RWPE2 (cell line): ENCODE results near the gene GMPPA.
A peak's percentile ranks its signal among the peaks of the same experiment; 100 is the strongest.

Experiments used
- ATAC-seq: fragments of 200-7000 bp; cut with Tn5 transposase; 3 replicates; pipeline ENCODE4 v1.9.1; 2021; ENCODE audit warnings: low read depth
- DNase-seq: peaks from one replicate; pipeline ENCODE4 v3.0.0-alpha.2; 2020; ENCODE audit warnings: low spot score
- H3K27ac ChIP-seq: fragments of 450-650 bp; 2 replicates; pipeline ENCODE4 v1.5.1; 2017; ENCODE audit warnings: mild to moderate bottlenecking; ENCODE audit not compliant: poor library complexity, severe bottlenecking
- H3K27me3 ChIP-seq: fragments of 250-450 bp; sonication (Bioruptor Pico); 2 replicates; pipeline ENCODE4 v1.5.1; 2021; ENCODE audit warnings: mild to moderate bottlenecking, moderate library complexity; ENCODE audit not compliant: insufficient read depth, poor library complexity, severe bottlenecking
- H3K36me3 ChIP-seq: fragments of 250-450 bp; sonication (Bioruptor Pico); 2 replicates; pipeline ENCODE4 v1.5.1; 2020; ENCODE audit warnings: low read depth, mild to moderate bottlenecking, moderate library complexity
- H3K4me1 ChIP-seq: fragments of 250-450 bp; sonication (Bioruptor Pico); 2 replicates; pipeline ENCODE4 v1.5.1; 2021; ENCODE audit warnings: mild to moderate bottlenecking, moderate library complexity; ENCODE audit not compliant: insufficient read depth, poor library complexity, severe bottlenecking
- H3K4me3 ChIP-seq: fragments of 250-450 bp; sonication (Bioruptor Pico); 2 replicates; pipeline ENCODE4 v1.5.1; 2021; ENCODE audit warnings: mild to moderate bottlenecking, moderate library complexity; ENCODE audit not compliant: severe bottlenecking
- H3K9me3 ChIP-seq: fragments of 250-450 bp; sonication (Bioruptor Pico); 2 replicates; pipeline ENCODE4 v1.5.1; 2021; ENCODE audit warnings: mild to moderate bottlenecking, moderate library complexity; ENCODE audit not compliant: severe bottlenecking
- TF ChIP-seq, protein P1 (sequence below): fragments of 450-650 bp; IDR thresholded peaks from one replicate; pipeline ENCODE4 v1.5.1; 2017; ENCODE audit warnings: mild to moderate bottlenecking, moderate library complexity; ENCODE audit not compliant: poor library complexity, severe bottlenecking

GMPPA gene

DNA sequence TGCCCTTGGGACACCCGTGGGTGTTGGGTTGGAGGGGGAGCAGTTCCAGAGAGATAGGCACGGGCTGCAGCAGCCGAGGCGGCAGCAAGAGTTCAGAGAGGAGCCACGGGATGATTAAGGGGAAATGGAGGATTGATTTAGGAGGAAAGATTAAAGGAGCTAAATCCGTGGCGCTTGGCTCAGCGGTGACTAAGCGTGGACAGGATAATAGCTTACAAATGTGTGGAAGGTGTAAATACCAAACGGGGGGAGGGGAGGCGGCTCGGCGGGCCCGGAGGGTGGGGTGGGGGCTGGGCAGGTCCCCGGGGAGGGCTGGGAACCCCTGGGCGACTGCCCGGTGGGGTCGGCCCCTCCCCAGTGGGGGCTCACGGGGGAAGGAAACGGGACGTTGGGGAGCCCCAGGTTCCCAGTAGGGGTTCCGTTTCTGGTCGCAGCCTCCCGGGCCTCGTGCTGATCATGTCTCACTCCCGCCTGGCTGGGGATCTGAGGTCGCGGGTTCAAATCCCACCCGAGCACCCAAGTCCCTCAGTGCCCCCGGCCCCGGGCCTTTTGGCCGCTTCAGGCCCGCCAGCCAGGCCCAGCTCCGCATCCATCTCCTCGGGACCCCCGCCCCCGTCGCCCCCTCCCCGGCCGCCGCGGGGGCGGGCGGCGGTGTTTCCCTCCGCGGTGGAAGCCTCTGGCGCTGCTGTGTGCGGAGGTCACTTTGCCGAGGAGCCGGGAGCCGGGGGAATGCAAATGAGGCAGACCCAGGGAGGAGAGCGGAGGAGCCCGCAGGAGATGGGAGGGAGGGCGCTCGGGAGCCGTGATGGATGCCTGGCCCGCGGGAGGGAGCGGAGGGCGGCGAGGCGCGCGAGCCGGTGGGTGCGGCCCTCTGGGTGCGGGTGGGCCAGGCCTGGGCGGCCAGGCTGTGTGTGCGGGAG, 23.7 kb downstream of the GMPPA start:
- Histone ChIP-seq H3K4me1 (peaks cover 4% of the 10 kb centered on the region), H3K27ac (no peak overlapping the region), H3K36me3 (no peaks in the 10 kb centered on the region), H3K9me3 (no peaks in the 10 kb centered on the region), H3K27me3 (peaks cover 2% of the 10 kb centered on the region), H3K4me3 (no peak overlapping the region)
- no peak for DNase-seq
- TF ChIP-seq, protein P1, sequence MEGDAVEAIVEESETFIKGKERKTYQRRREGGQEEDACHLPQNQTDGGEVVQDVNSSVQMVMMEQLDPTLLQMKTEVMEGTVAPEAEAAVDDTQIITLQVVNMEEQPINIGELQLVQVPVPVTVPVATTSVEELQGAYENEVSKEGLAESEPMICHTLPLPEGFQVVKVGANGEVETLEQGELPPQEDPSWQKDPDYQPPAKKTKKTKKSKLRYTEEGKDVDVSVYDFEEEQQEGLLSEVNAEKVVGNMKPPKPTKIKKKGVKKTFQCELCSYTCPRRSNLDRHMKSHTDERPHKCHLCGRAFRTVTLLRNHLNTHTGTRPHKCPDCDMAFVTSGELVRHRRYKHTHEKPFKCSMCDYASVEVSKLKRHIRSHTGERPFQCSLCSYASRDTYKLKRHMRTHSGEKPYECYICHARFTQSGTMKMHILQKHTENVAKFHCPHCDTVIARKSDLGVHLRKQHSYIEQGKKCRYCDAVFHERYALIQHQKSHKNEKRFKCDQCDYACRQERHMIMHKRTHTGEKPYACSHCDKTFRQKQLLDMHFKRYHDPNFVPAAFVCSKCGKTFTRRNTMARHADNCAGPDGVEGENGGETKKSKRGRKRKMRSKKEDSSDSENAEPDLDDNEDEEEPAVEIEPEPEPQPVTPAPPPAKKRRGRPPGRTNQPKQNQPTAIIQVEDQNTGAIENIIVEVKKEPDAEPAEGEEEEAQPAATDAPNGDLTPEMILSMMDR, result no peak
- peak; percentile 67 for ATAC-seq

DNA sequence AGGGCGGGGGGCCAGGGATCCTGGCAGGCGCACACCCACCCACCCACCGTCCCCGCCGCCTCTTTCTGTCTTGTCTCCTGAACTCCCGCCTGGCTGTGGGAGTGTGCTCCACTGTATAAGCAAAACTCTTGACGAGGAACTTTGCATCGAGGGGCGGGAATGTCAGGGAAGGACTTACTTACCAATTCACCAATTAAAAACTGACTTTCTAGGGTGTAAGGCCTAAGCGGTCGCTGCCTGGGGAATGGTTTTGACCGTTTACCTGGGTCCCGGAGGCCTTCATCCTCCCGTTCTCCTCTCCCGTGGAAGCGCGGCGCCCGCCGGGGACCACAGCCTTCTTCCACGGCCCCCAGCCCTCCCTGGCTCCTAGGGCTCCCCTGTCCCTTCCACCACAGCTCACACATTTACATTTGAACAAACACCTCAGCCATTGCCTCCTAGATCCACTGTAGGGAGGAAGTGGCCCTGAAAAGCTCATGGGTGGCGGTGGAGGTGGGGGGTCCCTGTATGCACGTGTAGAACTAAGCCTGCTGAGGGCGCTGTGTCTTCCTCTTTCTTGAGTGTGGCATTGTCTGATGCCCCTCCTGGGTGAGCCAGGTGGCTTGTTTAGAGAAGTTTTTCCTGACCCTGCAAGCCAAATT, 24.5 kb downstream of the GMPPA start:
- Histone ChIP-seq H3K4me1 (peaks cover 4% of the 10 kb centered on the region), H3K27ac (no peak overlapping the region), H3K36me3 (no peaks in the 10 kb centered on the region), H3K27me3 (peaks cover 9% of the 10 kb centered on the region), H3K4me3 (no peak overlapping the region), H3K9me3 (no peaks in the 10 kb centered on the region)
- DNase-seq (no peak), ATAC-seq (no peak)
- TF ChIP-seq, protein P1, result no peak

DNA sequence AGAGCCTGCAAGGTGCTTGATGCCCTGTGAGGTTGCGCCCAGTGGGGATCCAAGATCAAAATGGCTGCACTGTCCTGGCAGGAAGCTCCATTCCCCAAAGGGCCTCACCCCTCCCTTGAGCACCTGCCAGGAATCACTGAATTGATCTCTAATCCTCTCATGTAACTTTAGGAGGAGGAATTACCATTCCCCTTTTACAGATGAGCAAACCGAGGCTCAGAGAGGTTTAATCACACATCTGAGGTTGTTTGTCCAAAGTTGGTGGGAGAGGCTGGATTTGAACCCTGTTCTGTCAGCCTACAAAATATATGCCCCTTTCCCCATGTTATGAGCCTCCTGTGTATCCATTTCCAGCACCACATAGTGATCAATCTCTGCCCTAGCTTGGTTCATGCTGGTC, 26.1 kb downstream of the GMPPA start:
- DNase-seq (no peak), ATAC-seq (no peak)
- Histone ChIP-seq H3K36me3 (no peaks in the 10 kb centered on the region), H3K27me3 (peaks cover 19% of the 10 kb centered on the region), H3K27ac (no peak overlapping the region), H3K9me3 (no peaks in the 10 kb centered on the region), H3K4me3 (no peak overlapping the region), H3K4me1 (peaks cover 4% of the 10 kb centered on the region)
- TF ChIP-seq, protein P1, result no peak

DNA sequence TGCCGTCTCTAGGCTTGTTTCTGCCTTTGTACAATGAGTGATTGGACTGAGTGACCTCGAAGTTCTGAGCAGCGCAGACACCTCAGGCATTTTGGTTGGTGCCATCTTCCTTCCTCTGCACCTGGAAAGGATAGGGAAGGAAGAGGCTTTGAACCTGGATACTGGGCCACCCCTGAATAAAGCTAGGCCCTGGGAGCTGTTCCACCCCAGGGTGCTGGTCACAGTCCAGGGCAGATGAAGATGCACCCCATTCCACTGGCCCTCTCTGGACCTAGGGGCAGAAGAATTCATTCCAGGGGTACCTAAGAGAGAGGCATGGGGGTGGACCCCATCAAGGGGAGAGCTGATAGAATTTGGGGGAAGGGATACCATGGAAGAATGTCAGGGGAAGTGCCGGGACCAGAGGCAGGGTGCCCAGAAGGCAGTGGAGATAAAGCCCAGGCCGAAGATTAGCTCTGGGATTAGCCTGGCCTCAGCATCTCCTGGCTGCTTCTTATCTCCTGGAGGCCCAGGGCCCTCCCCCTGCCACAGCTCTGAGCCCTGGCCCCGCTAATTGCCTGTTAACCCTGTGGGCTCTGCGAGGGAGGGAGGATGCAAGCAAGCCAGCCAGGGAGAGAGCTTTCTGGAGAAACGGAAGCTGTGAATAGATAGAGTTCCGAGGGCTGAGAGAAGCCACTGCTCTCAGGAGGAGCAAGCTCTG, 27.0 kb downstream of the GMPPA start:
- ATAC-seq, result no peak
- no peak overlapping the region for H3K27ac ChIP-seq
- H3K9me3 ChIP-seq, result no peaks in the 10 kb centered on the region
- H3K4me1 ChIP-seq, result peaks cover 4% of the 10 kb centered on the region
- no peak overlapping the region for H3K4me3 ChIP-seq
- peaks cover 22% of the 10 kb centered on the region for H3K27me3 ChIP-seq
- no peak for DNase-seq
- no peaks in the 10 kb centered on the region for H3K36me3 ChIP-seq
- TF ChIP-seq, protein P1, result no peak
